SJSA1 (cell line): ENCODE measurements around the gene METTL21A. TPM values are rescaled to one million over a fixed set of nuclear protein-coding genes. Genes with fewer than 3 reads are reported as not detected.

ENCODE experiments used
- DNase-seq, 2 experiments: peaks; one replicate each; pipeline ENCODE4 v3.0.0-alpha.2; 2015 to 2020; ENCODE audit warnings: low spot score in 2 of 2, low read depth in 1 of 2
- H3K27ac ChIP-seq: fragments of 250-450 bp; sonication (Bioruptor Pico); 2 replicates; pipeline ENCODE4 v1.5.1; 2020; ENCODE audit warnings: mild to moderate bottlenecking, moderate library complexity
- H3K27me3 ChIP-seq: fragments of 250-450 bp; sonication (Bioruptor Pico); replicated peaks from 2 replicates; pipeline ENCODE4 v1.5.1; 2020; ENCODE audit warnings: mild to moderate bottlenecking, moderate library complexity
- H3K36me3 ChIP-seq: fragments of 250-450 bp; sonication (Bioruptor Pico); 2 replicates; pipeline ENCODE4 v1.5.1; 2020; ENCODE audit warnings: mild to moderate bottlenecking
- H3K4me1 ChIP-seq: fragments of 250-450 bp; sonication (Bioruptor Pico); replicated peaks from 2 replicates; pipeline ENCODE4 v1.6.1; 2021; ENCODE audit warnings: mild to moderate bottlenecking
- H3K4me3 ChIP-seq: fragments of 250-450 bp; sonication (Bioruptor Pico); 2 replicates; pipeline ENCODE4 v1.5.1; 2020; ENCODE audit warnings: mild to moderate bottlenecking
- H3K9me3 ChIP-seq: fragments of 250-450 bp; sonication (Bioruptor Pico); replicated peaks from 2 replicates; pipeline ENCODE4 v1.5.1; 2020; ENCODE audit warnings: mild to moderate bottlenecking
- total RNA-seq: library from RNA; depleted of rRNA; stranded (reverse); fragments of >200 nt; shearing (Covaris generic); gene quantifications from 2 replicates; pipeline ENCODE4 v1.2.3, GENCODE V29; 2014

METTL21A gene
- total RNA-seq, 1 experiment from 2014 or later = 25.4 TPM

DNA sequence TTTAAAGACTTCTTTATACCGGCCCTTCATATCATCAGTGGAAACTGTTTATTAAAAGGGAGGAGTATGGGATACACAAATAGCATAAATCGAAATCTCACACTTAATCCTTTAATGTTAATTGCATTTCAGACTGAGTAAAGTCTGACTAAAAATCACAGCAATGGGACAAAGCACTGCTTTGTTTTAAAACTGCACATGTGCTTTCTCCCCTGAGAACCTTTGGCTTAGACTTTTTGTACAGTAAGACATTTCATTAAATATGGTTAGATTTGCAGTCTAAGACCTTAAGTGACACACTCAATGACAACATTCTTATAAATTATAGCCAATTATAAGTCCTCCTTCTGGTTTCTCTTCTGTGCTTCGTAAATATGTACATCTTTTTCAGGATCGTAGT, 12.5 kb downstream of the METTL21A start:
- H3K4me3 ChIP-seq = no peak overlapping the region
- DNase-seq = no peak
- peaks cover 11% of the 10 kb centered on the region for H3K36me3 ChIP-seq
- H3K27ac ChIP-seq = no peak overlapping the region
- H3K4me1 ChIP-seq = peaks cover 20% of the 10 kb centered on the region
- no peaks in the 10 kb centered on the region for H3K9me3 ChIP-seq
- H3K27me3 ChIP-seq = no peaks in the 10 kb centered on the region

DNA sequence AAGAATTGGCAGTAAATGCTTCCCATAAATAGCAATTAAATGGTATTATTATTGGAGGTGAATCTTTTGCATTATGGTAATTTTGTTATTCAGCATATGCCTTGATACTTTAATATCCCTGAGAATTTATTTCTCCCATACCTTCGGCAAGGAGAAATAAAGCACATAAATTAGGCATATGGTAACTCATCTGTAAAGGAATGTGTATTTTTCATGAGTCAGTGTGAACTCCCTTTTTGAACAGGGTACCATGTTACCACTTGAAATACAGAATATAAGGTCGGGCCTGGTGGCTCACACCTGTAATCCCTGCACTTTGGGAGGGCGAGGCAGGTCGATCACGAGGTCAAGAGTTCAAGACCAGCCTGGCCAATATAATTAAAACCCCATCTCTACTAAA, 18.4 kb downstream of the METTL21A start:
- Histone ChIP-seq H3K4me3 (no peak overlapping the region), H3K27me3 (no peaks in the 10 kb centered on the region), H3K9me3 (no peaks in the 10 kb centered on the region), H3K27ac (no peak overlapping the region), H3K4me1 (no peaks in the 10 kb centered on the region), H3K36me3 (peaks cover 4% of the 10 kb centered on the region; the same call in 1 of the 2 replicates)
- no peak for DNase-seq

DNA sequence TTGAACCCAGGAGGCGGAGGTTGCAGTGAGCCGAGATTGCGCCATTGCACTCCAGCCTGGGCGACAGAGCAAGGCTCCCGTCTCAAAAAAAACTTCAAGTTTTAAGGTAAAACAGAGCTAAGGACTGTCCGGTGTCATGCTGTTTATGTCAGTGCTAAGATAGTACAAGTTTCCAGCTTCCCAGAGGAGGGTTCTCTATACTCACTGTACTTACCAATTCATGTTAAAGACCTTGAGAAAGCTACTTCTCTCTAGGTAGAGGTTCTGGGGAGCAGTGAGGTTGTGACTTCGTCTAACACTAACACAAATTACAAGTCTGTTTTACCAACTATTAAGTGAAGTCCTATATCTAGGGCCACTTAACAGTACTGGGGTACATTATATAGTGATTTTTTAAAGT, 18.8 kb downstream of the METTL21A start:
- Histone ChIP-seq H3K4me1 (no peaks in the 10 kb centered on the region), H3K27me3 (no peaks in the 10 kb centered on the region), H3K4me3 (no peak overlapping the region), H3K27ac (no peak overlapping the region), H3K36me3 (peaks cover 4% of the 10 kb centered on the region; the same call in 1 of the 2 replicates), H3K9me3 (no peaks in the 10 kb centered on the region)
- no peak for DNase-seq

DNA sequence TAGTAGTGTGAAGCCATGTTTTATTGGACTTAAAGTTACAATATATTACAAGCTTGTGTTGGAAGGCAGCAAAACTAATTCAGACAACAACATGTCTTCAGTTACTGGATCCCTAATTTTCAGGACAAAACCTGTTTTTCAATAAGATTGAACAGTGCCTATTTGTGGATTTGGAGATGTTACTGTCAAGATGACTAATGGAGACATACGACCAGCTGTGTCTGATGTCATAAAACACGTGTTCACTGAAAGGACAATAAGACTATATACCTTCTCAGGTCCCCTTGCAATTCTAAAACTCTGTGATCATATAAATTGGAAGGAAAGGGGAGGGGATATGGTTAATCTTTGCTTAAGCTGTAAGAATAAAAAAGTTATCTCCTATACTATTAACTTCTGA, 21.7 kb downstream of the METTL21A start:
- Histone ChIP-seq H3K36me3 (peaks cover 15% of the 10 kb centered on the region), H3K27me3 (no peaks in the 10 kb centered on the region), H3K27ac (no peak overlapping the region), H3K9me3 (no peaks in the 10 kb centered on the region), H3K4me3 (no peak overlapping the region), H3K4me1 (no peaks in the 10 kb centered on the region)
- no peak for DNase-seq

DNA sequence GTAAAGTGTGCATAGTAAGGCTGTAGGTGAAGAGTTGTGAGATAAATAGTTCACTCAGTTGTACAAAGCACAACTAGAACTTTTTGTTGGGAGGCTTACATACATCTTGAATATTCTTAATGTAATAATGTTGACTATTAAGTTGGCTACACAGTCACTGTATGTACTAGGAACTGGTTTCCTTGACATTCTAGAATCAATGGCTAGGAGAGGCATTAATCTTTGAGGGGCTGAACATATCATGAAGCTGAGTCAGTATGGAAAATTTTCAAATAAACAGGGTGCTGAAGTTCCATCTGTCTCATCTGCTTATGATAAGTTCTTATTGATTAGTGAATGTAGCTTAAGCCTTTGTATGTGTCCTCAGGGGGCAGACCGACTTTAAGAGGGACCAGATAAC, 23.4 kb downstream of the METTL21A start:
- Histone ChIP-seq H3K4me1 (no peaks in the 10 kb centered on the region), H3K27ac (no peak overlapping the region), H3K36me3 (peaks cover 30% of the 10 kb centered on the region), H3K4me3 (no peak overlapping the region), H3K9me3 (no peaks in the 10 kb centered on the region), H3K27me3 (no peaks in the 10 kb centered on the region)
- DNase-seq = no peak

- Histone ChIP-seq H3K36me3 (peaks cover 43% of the 10 kb centered on the region), H3K27ac (no peak overlapping the region), H3K9me3 (no peaks in the 10 kb centered on the region), H3K4me1 (no peaks in the 10 kb centered on the region), H3K27me3 (no peaks in the 10 kb centered on the region), H3K4me3 (no peak overlapping the region)
- no peak for DNase-seq
Observed at GRCh38 chr2:207600231-207600630, 25.0 kb downstream of the METTL21A start.

DNA sequence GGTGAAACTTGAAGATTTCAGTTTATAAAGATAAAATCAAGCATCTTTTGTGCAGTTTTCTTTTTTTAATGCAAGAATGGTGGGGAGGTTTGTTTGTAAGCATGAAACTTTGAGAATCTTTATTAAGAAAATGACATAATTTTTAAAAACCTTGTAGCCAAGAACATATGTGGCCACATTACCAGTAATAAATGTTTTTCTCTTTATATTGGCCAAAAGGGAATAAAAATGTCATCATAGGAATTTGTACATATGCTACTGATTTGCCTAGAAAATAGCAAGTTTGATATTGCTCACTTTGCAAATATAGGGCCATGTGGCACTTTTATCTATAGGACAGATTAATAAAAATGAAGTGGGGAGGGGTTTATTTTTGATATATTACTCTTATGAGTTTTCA, 25.6 kb downstream of the METTL21A start:
- no peaks in the 10 kb centered on the region for H3K4me1 ChIP-seq
- no peaks in the 10 kb centered on the region for H3K9me3 ChIP-seq
- no peak overlapping the region for H3K27ac ChIP-seq
- no peak for DNase-seq
- H3K36me3 ChIP-seq = peaks cover 44% of the 10 kb centered on the region
- no peak overlapping the region for H3K4me3 ChIP-seq
- H3K27me3 ChIP-seq = no peaks in the 10 kb centered on the region

DNA sequence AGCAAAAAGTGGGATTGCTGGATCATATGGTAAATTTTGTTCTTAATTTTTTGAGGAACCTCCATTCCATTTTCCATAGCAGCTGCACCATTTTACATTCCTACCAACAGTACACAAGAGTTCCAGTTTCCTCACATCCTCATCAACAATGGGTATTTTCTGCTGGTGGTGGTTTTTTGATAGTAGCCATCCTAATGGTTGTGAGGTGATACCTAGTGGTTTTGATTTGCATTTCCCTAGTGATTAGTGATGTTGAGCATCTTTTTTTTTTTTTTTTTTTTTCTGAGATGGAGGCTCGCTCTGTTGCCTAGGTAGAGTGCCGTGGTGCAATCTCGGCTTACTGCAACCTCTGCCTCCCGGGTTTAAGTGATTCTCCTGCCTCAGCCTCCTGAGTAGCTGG, 30.5 kb downstream of the METTL21A start:
- Histone ChIP-seq H3K4me1 (no peaks in the 10 kb centered on the region), H3K27me3 (no peaks in the 10 kb centered on the region), H3K9me3 (no peaks in the 10 kb centered on the region; the same call in 1 of the 2 replicates), H3K4me3 (no peak overlapping the region), H3K27ac (no peak overlapping the region), H3K36me3 (peaks cover 85% of the 10 kb centered on the region)
- no peak for DNase-seq

- Histone ChIP-seq H3K9me3 (no peaks in the 10 kb centered on the region; the same call in 1 of the 2 replicates), H3K27me3 (no peaks in the 10 kb centered on the region), H3K36me3 (peaks cover 86% of the 10 kb centered on the region), H3K4me1 (no peaks in the 10 kb centered on the region), H3K27ac (no peak overlapping the region), H3K4me3 (no peak overlapping the region)
- no peak for DNase-seq
Observed at GRCh38 chr2:207594264-207594663, 30.9 kb downstream of the METTL21A start.

DNA sequence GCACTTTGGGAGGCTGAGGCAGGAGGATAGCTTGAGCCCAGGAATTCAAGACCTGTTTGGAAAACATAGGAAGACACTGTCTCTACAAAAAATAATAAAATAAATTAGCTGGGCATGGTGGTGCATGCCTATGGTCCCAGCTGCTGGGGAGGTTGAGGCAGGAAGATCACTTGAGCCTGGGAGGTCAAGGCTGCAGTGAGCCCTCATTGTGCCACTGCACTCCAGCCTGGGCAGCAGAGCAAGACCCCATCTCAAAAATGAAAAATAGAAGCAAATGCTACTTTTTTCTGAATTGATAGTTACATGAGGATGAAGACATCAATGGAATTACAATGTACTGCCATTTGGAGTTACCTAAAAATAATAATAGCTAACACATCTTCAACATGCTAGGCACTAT, 31.9 kb downstream of the METTL21A start:
- DNase-seq = no peak
- peaks cover 86% of the 10 kb centered on the region for H3K36me3 ChIP-seq
- no peaks in the 10 kb centered on the region; the same call in 1 of the 2 replicates for H3K9me3 ChIP-seq
- no peak overlapping the region for H3K27ac ChIP-seq
- H3K4me3 ChIP-seq = no peak overlapping the region
- no peaks in the 10 kb centered on the region for H3K4me1 ChIP-seq
- no peaks in the 10 kb centered on the region for H3K27me3 ChIP-seq

DNA sequence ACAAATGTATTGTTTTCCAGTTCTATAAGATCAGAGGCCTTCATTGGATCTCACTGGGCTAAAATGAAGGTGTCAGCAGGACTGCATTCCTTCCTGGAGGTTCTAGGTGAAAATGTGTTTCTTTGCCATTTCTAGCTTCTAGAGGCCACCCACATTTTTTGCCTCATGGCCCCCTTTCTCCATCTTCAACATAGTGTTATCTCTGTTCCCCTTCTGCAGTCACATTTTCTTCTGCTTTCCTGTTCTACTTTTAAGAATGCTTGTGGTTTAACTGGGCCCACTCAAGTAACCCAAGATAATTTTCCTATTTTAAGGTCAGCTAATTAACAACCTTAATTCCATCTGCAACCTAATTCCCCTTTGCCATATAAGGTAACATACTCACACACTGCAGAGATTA, 36.1 kb downstream of the METTL21A start:
- no peak overlapping the region for H3K4me3 ChIP-seq
- no peak for DNase-seq
- no peaks in the 10 kb centered on the region; the same call in 1 of the 2 replicates for H3K9me3 ChIP-seq
- H3K4me1 ChIP-seq = no peaks in the 10 kb centered on the region
- H3K27ac ChIP-seq = no peak overlapping the region
- H3K36me3 ChIP-seq = peaks cover 91% of the 10 kb centered on the region
- no peaks in the 10 kb centered on the region for H3K27me3 ChIP-seq

GRCh38 chr2:207587305-207587704, 37.9 kb downstream of the METTL21A start:
- Histone ChIP-seq H3K36me3 (peaks cover 88% of the 10 kb centered on the region), H3K27me3 (no peaks in the 10 kb centered on the region), H3K9me3 (no peaks in the 10 kb centered on the region; the same call in 1 of the 2 replicates), H3K27ac (no peak overlapping the region), H3K4me1 (no peaks in the 10 kb centered on the region), H3K4me3 (no peak overlapping the region)
- DNase-seq = no peak

DNA sequence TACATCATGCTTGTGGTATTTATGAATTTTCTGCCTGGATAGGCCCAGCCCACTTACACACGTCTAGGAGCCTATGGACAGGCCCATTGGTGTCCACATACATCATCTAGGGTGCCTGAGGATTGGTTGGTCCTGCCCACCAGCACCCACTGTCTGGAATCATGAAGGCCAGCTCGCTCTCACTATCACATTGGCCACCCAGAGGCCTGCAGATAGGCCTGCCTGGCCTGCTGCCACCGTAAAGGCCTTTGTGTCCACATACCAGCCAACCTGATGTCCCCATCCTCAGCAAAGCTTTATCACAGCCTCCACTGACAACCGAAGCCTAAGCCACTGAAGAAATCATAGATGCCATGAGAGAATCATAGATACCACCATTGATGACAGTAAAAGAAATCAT, 40.2 kb downstream of the METTL21A start:
- Histone ChIP-seq H3K27ac (no peak overlapping the region), H3K4me3 (no peak overlapping the region), H3K36me3 (peaks cover 90% of the 10 kb centered on the region), H3K4me1 (no peaks in the 10 kb centered on the region), H3K27me3 (no peaks in the 10 kb centered on the region), H3K9me3 (no peaks in the 10 kb centered on the region)
- DNase-seq = no peak

- Histone ChIP-seq H3K27ac (no peak overlapping the region), H3K36me3 (peaks cover 76% of the 10 kb centered on the region), H3K4me3 (no peak overlapping the region), H3K9me3 (no peaks in the 10 kb centered on the region), H3K4me1 (peaks cover 10% of the 10 kb centered on the region), H3K27me3 (no peaks in the 10 kb centered on the region)
- no peak for DNase-seq
Observed at GRCh38 chr2:207571370-207571769, 53.8 kb downstream of the METTL21A start.

GRCh38 chr2:207567671-207568070, 57.5 kb downstream of the METTL21A start:
- Histone ChIP-seq H3K4me3 (no peak overlapping the region), H3K9me3 (no peaks in the 10 kb centered on the region), H3K27me3 (no peaks in the 10 kb centered on the region), H3K36me3 (peaks cover 65% of the 10 kb centered on the region), H3K27ac (no peak overlapping the region), H3K4me1 (peaks cover 3% of the 10 kb centered on the region)
- no peak for DNase-seq
